Skeletal muscle cell (primary cell): Measurements from ENCODE around the gene B4GALNT3.
"Not testable (repeated sequence)": the region's sequence is repeated elsewhere in the genome, so short reads cannot be mapped to it uniquely, and the experiment has no call there.

Experiments used
- DNase-seq: peaks from one replicate; pipeline ENCODE4 v3.0.0-alpha.2; 2010; ENCODE audit warnings: low read depth
- H3K4me3 ChIP-seq: 2 replicates; pipeline ENCODE4 v1.5.1; 2011; ENCODE audit warnings: low read depth, mild to moderate bottlenecking, control low read depth, low read length, moderate library complexity

B4GALNT3 gene

DNA sequence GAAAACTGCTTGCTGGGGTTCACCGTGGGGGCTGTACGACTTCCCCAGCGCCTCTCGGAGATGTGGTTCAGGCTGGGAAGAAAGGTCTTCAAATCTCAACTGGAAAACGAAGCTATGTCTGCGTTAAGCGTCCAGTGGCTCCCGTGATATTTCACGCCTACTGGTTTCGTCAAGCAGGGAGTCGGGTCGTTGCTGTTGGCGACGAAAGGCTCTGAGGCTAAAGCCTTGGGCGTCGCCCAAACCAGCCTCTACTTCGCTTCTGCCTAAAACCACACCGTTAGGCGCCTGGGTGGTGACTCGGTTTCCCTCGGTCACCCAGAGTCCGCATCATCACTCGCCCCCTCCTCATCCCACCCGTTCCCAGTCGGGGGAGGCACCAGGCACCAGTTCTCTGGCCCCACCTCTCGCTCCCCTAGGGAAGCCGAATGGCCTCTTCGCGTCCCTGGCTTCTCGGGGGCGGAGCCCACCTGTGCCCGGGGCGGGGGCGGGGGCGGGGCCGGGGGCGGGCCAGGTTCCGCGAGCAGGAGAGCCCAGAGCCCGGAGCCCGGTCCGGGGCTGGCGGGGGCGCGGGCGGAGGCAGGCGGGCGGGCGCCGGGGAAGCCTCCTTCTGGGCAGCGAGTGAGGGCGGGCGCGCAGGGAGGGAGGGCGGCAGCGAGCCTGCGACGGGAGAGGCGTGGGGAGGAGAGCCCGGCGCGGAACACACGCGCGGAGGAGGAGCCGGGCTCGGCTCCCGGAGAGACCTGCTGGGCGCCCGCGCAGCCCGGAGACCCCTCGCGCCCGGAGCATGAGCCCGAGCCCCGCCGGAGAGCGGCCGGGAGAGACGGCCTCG lies at the start of gene B4GALNT3:
Gene B4GALNT3, plus strand, starts transcription at position 510 of the 829 bp plus-strand sequence. CDS start 438 bp downstream, outside the sequence.
- H3K4me3 ChIP-seq: peak within 1 kb of the TSS; percentile 45
- DNase-seq: no peak

DNA sequence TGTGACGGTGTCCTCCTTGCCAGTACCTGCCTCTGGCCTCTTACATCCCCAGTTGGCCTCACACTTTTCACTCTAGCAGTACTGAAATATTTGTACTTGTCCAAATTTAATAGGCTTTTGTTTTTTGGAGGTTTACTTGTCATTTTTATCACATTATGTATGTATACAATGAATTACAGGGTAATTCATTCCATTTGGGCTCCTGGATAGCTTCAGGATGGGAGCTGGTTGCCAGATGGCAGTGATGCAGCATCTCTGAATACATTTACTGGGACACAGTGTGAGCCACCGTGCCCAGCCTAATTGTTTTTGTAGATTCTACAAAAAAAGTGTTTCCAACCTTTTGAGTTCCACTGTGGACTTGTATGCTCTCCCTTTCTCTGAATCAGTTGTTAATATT lies 44.9 kb upstream of the B4GALNT3 start:
- no peak overlapping the region for H3K4me3 ChIP-seq
- no peak for DNase-seq

DNA sequence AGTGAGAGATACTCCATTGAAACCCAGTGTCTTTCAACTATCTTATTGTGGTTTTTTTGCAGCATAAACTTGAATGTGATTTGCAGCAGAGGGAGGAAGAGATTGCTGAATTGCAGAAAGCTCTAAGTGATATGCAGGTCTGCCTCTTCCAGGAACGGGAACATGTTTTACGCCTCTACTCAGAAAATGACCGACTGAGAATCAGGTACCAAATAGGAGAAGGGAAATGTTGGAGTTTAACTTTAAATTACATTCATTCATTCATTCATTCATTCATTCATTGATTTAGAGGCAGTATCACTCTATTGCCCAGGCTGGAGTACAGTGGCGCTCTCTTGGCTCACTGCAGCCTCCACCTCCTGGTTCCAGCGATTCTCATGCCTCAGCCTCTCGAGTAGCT lies 41.3 kb upstream of the B4GALNT3 start:
- no peak for DNase-seq
- H3K4me3 ChIP-seq: no peak overlapping the region

DNA sequence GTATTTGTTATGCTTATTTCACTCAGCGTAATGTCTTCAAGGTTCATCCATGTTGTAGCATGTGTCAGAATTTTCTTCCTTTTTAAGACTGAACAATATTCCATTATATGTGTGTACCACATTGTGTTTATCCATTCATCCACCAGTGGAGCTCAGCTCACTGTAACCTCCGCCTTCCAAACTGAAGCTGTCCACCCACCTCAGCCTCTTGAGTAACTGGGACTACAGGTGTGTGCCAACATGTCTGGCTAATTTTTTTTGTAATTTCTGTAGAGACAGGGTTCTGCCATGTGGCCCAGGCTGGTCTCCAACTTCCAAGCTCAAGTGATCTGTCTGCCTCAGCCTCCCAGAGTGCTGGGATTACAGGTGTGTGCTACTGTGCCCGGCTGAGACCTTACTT lies 37.2 kb upstream of the B4GALNT3 start:
- no peak overlapping the region for H3K4me3 ChIP-seq
- no peak for DNase-seq

DNA sequence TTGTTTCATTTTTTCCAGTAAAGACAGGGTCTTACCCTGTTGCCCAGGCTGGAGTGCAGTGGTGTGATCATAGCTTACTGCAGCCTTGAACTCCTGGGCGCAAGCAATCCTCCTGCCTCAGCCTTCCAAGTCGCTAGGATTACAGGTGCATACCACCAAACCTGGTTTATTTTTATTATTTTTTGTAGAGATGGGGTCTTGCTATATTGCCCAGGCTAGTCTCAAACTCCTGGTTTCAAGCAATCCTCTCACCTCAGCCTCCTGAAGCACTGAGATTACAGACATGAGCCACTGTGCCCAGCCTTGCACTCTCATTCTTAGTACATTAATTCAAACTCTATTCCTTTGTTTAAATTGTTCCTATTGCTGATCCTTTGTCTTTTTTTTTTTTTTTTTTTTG lies 24.0 kb upstream of the B4GALNT3 start:
- H3K4me3 ChIP-seq, DNase-seq: not testable (repeated sequence)

DNA sequence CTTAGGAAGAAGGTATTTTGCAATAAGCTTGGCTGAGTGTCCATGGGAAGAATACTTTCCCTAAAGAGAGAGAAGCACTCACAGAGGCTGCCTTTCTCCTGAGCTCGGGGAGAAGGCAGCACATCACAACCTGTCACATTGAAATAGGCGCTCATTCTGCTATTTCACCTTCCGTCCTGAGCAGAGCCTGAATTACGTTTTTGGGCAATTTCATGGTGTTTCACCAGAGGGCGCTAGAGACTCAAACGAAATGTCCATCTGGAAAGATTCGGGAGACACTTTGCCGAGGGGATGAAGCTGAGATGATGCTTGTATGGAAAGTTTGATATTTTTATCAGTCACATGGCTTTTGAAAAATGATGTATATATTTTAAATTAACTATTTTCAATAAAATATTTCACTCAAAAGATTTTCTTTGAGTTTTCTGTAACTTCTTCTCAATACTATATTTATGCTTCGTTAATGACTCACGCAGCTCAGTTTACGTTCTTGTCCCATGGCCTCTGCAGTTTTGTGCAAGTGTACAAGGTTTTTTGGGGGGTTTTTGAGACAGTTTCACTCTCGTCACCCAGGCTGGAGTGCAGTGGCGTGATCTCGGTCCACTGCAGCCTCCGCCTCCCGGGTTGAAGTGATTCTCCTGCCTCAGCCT lies 17.4 kb upstream of the B4GALNT3 start:
- DNase-seq: no peak
- H3K4me3 ChIP-seq: no peak overlapping the region

DNA sequence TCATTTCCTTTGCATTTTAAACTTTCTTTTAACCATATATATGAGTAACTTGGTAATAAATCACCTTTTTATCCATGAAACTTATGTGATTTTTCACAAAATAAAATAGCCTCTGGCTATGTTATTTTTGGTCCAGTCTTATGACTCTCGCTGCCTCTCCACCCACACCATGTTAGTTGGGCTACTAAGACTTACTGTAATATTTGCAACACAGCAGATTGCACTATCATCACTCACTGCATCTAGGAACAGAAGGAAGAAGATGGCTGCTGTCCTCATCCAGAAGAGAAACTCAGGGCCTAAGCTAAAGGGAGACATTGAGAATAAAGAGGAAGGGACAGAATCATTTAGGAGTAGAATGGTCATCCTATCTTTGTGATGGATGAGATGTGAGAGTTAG lies 12.6 kb upstream of the B4GALNT3 start:
- DNase-seq: no peak
- H3K4me3 ChIP-seq: no peak overlapping the region

DNA sequence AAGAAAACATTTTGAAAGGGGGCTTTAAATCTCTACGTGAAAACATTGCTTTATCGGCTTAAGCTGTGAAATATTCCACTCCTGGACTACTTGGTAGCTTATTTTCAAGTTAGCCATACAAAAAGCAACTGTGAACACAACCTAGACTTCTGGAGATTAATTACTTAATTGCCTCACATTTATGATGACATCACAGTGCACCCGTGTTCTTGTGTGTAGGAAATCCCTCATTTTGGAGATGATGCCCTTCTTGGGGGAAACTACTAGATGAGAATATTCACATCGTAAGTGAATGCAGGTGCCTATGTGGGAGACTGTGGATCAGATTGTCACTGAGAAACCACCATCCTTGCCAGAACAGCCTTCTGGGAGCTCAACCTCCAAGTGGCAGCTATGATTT lies 10.5 kb upstream of the B4GALNT3 start:
- DNase-seq: no peak
- H3K4me3 ChIP-seq: no peak overlapping the region

DNA sequence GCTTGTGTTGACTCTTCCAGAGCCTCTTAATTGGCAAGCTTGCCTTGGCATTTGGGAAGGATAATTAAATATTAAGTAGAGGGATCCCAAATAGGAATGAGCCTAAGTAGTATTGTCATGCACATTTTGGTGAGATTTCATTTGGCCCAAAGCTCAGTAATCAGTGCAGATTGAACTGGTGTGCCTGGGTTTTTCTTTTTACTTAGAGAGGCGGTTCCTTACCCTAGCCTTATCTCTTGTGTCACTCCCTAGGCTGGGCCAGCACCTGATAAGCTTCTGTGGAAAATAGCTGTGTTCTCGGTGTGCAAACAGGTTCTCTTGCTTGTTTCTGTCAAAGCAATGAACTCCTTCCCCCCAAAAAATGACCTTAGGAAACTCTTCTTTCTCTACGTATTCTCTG lies 9.3 kb upstream of the B4GALNT3 start:
- no peak for DNase-seq
- H3K4me3 ChIP-seq: no peak overlapping the region

DNA sequence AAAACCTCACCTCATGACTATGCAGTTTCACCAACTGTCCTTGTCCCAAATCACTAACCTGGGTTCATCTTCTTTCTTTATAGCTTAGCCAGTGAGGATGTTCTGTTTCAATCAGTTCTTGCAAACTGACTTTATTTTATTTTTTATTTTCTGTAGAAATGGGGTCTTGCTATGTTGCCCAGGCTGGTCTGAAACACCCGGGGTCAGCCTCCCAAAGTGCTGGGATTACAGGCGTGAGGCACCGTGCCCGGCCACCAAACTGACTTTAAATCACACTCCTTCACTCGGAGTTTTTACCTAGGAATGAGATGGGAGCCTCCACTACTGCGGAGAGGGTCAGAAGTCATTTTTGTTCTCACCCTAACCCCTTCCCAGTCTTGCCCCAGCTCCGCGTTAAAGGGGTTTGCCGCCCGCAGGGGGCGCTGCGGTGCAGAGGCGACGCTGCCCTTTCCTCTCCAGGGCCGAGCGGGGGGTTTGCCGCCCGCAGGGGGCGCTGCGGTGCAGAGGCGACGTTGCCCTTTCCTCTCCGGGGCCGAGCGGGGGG lies 7.0 kb upstream of the B4GALNT3 start:
- H3K4me3 ChIP-seq: no peak overlapping the region
- DNase-seq: no peak

DNA sequence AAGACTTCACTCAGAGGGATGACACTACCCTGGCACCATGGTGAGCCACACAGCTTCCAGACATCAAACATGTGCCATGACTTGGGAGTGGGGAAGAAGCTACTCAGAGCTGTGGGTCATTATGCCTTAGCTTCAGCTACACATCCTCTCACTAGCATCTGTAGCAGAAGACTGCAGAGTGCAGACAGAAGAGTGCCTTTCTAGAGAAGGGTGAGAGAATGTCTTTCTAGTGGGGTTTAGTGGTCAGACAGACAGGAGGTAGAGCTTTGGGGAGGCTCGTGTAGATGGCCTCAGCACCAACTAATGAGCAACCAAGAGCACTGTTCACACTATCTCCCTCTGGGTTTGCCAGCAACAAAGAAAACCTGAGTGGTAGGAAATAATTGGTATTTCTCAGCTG lies 4.9 kb upstream of the B4GALNT3 start:
- no peak for DNase-seq
- H3K4me3 ChIP-seq: no peak overlapping the region

DNA sequence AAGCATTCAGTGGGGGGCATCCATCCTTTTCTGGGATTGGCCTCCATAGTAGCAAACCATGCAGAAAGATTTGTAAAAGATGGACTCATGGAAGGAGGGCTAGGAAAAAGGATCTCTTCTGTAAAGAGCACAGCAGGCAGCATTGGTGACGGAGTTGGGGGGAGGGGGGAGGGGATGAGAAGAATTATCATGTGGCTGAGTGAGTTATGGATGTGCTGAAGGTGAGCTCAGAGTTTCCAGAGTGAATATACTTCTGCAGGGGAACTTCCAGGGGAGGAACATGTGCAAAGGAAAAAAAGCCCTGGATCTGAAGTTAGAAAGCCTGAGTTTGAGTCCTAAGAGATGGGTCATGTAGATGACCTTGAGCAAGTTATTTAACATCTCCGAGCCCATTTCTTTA lies 3.9 kb upstream of the B4GALNT3 start:
- DNase-seq: no peak
- no peak overlapping the region for H3K4me3 ChIP-seq

DNA sequence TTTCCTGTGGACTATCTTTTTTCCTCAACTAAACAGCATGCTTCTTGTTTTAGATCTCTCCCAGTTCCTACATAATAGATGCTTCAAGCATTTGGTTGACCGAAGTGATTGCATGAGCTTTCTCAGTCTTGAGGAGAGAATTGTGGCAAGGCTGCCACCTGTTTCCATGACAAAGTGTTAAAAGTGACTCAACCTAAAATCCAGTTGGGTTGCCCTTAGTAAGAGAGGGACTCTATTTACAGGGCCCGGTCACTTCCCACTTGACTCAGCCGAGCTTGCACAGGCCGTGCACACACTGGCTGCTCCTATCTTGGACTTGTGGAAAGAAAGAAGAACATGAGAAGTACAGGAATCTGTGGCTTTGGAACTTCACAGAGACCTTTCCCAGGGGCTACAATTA lies 2.1 kb upstream of the B4GALNT3 start:
- no peak overlapping the region for H3K4me3 ChIP-seq
- DNase-seq: no peak

DNA sequence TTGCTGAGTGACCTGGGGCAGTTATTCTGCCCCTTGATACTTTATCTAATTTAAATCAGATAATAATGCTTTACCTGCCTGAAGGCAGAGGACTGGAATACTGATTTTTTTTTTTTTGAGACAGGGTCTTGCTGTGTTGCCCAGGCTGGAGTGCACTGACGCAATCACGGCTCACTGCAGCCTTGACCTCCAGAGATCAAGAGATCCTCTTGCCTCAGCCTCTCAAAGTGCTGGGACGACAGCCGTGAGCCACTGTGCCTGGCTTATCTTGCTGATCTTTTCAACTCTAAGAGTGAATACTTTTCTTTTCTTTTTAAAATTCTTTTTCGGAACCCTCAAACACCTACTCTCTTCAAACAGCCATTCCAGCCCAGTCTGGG lies 699 bp upstream of the B4GALNT3 start:
- no peak overlapping the region for H3K4me3 ChIP-seq
- DNase-seq: no peak

DNA sequence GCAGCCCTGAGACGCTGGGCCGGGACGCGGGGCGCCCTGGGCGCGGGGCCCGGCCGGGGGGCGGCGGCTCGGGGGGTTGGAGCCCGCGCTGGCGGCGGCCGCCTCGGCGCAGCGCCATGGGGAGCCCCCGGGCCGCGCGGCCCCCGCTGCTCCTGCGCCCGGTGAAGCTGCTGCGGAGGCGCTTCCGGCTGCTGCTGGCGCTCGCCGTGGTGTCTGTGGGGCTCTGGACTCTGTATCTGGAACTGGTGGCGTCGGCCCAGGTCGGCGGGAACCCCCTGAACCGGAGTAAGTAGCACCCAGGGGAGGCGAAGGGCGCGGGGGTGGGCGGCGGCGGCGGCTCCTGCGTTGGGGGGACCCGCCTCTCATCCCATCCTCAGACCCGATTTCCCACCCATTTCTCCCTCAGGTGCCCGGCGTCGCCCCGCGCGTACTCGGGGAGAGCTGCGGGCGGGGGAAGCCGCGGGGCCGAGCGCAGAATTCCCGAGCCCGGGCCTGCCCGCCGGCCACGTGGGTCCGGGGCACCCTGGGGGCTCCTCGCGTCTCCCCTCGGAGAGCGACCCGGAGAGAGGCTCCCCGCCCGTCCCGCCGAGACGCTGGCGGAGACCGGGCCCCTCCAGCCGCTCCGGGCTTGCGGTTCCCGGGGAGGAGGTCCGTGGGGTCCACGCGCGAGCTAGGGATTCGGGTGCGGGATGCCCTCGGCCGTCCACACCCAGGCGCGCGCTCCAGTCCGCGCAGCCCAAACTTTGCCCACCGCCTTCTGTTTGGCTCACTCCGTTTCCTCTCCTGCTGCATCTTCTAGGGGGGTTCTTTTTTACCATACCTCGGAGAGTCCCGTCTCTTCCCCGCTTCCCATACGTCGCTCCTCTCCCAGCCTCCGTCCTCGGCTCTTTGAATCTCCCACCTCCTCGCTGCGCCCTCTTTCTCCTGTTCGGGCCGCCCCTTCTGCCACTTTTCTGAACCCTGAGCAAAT lies 807 bp downstream of the B4GALNT3 start:
- DNase-seq: no peak
- H3K4me3 ChIP-seq: peak overlapping the region; percentile 45

DNA sequence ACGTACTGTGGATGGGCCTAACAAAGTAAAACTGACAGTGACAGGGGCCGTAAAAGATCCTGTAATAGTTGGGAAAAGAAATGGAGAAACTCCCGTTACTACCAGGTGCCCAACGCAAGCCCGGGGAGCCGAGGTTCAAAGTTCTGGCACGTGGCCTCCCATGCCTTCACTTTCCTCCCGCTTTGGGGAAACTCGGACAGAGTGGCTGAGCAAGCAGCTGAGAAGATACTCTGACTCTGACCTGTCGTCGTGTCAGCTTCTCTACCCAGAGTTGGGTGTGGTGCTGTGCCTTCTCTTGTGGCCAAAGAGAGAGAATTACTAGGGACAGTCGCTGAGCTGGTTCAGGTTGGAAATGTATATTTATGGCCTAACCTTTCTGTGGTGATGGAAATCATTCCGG lies 1.7 kb downstream of the B4GALNT3 start:
- DNase-seq: no peak
- H3K4me3 ChIP-seq: no peak overlapping the region

DNA sequence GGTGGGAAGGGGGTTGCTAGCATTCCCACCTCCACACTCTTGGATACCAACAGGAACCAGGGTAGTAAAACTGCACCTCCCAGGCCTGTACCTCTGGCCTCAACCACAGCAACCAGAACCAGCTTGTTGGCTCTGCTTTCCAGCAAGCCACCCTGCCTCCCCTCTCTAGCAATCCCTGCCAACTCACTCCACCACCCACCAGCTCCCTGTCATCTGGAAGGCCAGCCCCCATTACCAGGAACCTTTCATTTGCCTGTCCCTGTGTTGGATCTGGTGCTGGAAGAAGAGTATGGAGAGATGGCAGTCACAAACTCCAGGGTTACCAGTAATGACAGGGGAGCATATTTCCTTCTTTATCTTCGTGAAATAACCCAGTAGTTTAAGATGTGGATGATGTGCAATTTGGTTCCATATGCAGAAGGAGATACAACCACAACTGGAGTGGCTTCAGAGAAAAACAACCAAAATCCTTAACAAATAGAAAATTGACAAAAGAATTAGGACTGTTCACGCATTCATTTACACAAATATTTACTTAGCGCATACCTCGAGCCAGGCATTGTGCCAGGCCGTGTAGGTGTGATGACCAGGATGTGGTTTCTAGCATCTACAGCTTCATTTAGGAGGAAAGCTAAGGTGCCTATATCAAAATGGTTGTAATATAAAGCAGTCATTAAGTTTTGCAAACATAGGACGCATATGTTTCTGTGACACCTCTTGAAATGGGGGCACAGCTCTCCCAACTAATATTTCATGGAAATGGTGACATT lies 3.4 kb downstream of the B4GALNT3 start:
- DNase-seq: no peak
- no peak overlapping the region for H3K4me3 ChIP-seq

DNA sequence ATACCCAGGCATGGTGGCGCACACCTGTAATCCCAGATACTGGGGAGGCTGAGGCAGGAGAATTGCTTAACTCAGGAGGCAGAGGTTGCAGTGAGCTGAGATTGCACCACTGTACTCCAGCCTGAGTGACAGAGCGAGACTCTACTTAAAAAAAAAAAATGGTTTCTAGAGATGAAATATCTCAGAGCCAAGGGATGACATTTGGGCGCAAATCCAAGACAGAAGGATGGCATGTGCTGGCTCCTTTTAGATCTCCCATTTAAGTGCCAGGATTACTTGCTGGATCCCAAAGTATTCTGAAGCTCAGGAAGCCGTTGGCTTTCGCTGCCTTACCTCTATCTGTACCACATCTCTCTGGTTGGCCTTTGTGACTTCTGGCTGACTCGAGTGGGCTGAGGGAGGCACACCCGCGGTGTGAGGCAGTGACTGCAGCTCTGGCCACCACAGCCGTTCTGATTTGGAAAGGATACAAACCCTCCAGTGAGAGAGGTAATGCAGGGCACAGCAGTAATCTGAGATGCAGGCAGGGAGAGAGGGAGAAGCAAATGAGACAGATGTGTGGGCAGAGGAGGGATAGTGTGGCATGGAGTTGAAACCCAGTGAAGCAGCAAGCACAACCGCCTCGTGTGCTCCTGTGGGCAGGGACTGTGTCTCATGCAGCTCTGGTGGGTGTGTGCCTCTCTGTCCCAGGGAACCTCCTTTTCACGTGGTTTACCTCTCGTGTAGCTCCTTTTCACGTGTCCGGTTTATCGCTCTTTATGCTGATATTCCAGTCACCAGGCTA lies 4.9 kb downstream of the B4GALNT3 start:
- H3K4me3 ChIP-seq: no peak overlapping the region
- DNase-seq: no peak
